Panc1 (cell line): Measurements from ENCODE around the gene MACC1. TPM values are rescaled to one million over a fixed set of nuclear protein-coding genes. Genes with fewer than 3 reads are reported as not detected.

Experiments
- ATAC-seq: fragments of 200-7000 bp; cut with Tn5 transposase; 2 replicates; pipeline ENCODE4 v1.9.1; 2020; ENCODE audit warnings: mild to moderate bottlenecking, moderate library complexity
- BruUV-seq: library from RNA; stranded (reverse); fragments of 400-500 nt; replicated peaks from 2 replicates; lab custom pipeline; 2021; lab: Mats Ljungman, UMichigan
- CTCF ChIA-PET: fragments of 300-600 bp; sonication (Branson Sonifier 250); formaldehyde crosslinking; loops from one replicate; lab custom pipeline; 2022; ENCODE audit warnings: antibody characterized with exemption; lab: Charles Lee
- POLR2A ChIA-PET: fragments of 300-600 bp; sonication (Branson Sonifier 250); formaldehyde crosslinking; loops from one replicate; lab custom pipeline; 2022; ENCODE audit warnings: antibody characterized with exemption; lab: Charles Lee
- DNase-seq: peaks from one replicate; pipeline ENCODE4 v3.0.0-alpha.2; 2010; ENCODE audit warnings: low read depth, low spot score
- H3K27ac ChIP-seq: 2 replicates; pipeline ENCODE4 v1.5.1; 2011; ENCODE audit warnings: mild to moderate bottlenecking, low read length, inconsistent platforms
- H3K27me3 ChIP-seq: fragments of 200-500 bp; sonication (Bioruptor generic); 2 replicates; pipeline ENCODE4 v1.6.0; 2014; ENCODE audit warnings: low read length, inconsistent platforms; ENCODE audit not compliant: control insufficient read depth, insufficient read depth
- H3K36me3 ChIP-seq: fragments of 200-500 bp; sonication (Bioruptor generic); 2 replicates; pipeline ENCODE4 v1.5.1; 2014; ENCODE audit warnings: inconsistent platforms, mild to moderate bottlenecking, low read length, moderate library complexity; ENCODE audit not compliant: control insufficient read depth, insufficient read depth
- H3K4me1 ChIP-seq: 2 replicates; pipeline ENCODE4 v1.5.1; 2011; ENCODE audit warnings: inconsistent platforms, mild to moderate bottlenecking, low read length, moderate library complexity; ENCODE audit not compliant: control insufficient read depth, insufficient read depth
- H3K4me3 ChIP-seq, 2 experiments: 2 replicates each; pipeline ENCODE4 v1.5.1; 2011 to 2012; ENCODE audit warnings: low read depth in 2 of 2, low read length in 2 of 2, mild to moderate bottlenecking in 2 of 2, inconsistent platforms in 1 of 2, moderate library complexity in 1 of 2
- H3K9me3 ChIP-seq: fragments of 200-500 bp; sonication (Bioruptor generic); 2 replicates; pipeline ENCODE4 v1.5.1; 2014; ENCODE audit warnings: low read depth, mild to moderate bottlenecking, inconsistent platforms, low read length, moderate library complexity; ENCODE audit not compliant: control insufficient read depth, insufficient read depth
- POLR2AphosphoS5 ChIP-seq: IDR thresholded peaks from 2 replicates; pipeline ENCODE4 v1.6.1; 2012; ENCODE audit warnings: mild to moderate bottlenecking, low read depth, low read length, moderate library complexity
- SIN3A ChIP-seq: IDR thresholded peaks from 2 replicates; pipeline ENCODE4 v1.6.1; 2012; ENCODE audit warnings: low read depth, mild to moderate bottlenecking, low read length, moderate library complexity, borderline replicate concordance; ENCODE audit not compliant: insufficient read depth
- TCF7L2 ChIP-seq: IDR thresholded peaks from 2 replicates; pipeline ENCODE4 v1.6.1; 2011; ENCODE audit warnings: mild to moderate bottlenecking, low read depth, low read length, inconsistent platforms
- in situ Hi-C: cut with HindIII; loops from 2 replicates; pipeline ENCODE4 v1.10.0; 2016; ENCODE audit warnings: low sequenced_read_pairs, low pct_unique_long_range_greater_than_20kb
- intact Hi-C: fragments of 100-400 bp; cut with micrococcal nuclease; formaldehyde crosslinking; loops from one replicate; pipeline ENCODE4 v1.10.0; 2022; ENCODE audit not compliant: unreplicated experiment
- total RNA-seq: library from RNA; stranded (reverse); gene quantifications from one replicate; pipeline ENCODE4 v1.2.1, GENCODE V29; 2021; ENCODE audit not compliant: unreplicated experiment
- TF ChIP-seq, protein P1 (sequence below): fragments of 450-650 bp; IDR thresholded peaks from 2 replicates; pipeline ENCODE4 v1.5.1; 2017; ENCODE audit warnings: mild to moderate bottlenecking
- TF ChIP-seq, protein P2 (sequence below), 2 experiments: IDR thresholded peaks; 2 replicates each; pipeline ENCODE4 v1.6.1; 2011 to 2012; ENCODE audit warnings: low read depth in 2 of 2, control low read depth in 1 of 2, low read length in 1 of 2, mild to moderate bottlenecking in 1 of 2, moderate library complexity in 1 of 2; ENCODE audit not compliant: insufficient read depth in 1 of 2

Gene MACC1
- total RNA-seq, 1 experiment from 2014 or later = 0.08 TPM

DNA sequence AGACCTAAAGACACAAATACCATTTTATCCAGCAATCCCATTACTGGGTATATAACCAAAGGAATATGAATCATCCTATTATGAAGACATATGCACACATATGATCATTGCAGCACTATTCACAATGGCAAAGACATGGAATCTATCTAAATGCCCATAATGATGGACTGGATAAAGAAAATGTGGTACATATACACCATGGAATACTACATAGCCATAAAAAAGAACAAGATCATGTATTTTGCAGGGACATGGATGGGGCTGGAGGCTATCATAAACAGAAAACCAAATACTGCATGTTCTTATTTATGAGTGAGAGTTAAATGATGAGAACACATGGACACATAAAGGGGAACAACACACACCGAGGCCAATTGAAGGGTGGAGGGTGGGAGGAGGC is 3.8 kb downstream of the MACC1 start:
- BruUV-seq = no TSS peak
- ATAC-seq = no peak
- DNase-seq = no peak
- Histone ChIP-seq H3K27me3 (no peaks in the 10 kb centered on the region), H3K9me3 (no peaks in the 10 kb centered on the region), H3K27ac (no peak overlapping the region), H3K4me1 (no peaks in the 10 kb centered on the region), H3K36me3 (peaks cover 2% of the 10 kb centered on the region; the same call in 1 of the 2 replicates), H3K4me3 (no peak overlapping the region)
- ChIA-PET CTCF (no interaction called here), POLR2A (no interaction called here)
- TF ChIP-seq TCF7L2 (no peak), POLR2AphosphoS5 (no peak), SIN3A (no peak)
- TF ChIP-seq, protein P1, sequence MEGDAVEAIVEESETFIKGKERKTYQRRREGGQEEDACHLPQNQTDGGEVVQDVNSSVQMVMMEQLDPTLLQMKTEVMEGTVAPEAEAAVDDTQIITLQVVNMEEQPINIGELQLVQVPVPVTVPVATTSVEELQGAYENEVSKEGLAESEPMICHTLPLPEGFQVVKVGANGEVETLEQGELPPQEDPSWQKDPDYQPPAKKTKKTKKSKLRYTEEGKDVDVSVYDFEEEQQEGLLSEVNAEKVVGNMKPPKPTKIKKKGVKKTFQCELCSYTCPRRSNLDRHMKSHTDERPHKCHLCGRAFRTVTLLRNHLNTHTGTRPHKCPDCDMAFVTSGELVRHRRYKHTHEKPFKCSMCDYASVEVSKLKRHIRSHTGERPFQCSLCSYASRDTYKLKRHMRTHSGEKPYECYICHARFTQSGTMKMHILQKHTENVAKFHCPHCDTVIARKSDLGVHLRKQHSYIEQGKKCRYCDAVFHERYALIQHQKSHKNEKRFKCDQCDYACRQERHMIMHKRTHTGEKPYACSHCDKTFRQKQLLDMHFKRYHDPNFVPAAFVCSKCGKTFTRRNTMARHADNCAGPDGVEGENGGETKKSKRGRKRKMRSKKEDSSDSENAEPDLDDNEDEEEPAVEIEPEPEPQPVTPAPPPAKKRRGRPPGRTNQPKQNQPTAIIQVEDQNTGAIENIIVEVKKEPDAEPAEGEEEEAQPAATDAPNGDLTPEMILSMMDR = no peak
- TF ChIP-seq, protein P2, sequence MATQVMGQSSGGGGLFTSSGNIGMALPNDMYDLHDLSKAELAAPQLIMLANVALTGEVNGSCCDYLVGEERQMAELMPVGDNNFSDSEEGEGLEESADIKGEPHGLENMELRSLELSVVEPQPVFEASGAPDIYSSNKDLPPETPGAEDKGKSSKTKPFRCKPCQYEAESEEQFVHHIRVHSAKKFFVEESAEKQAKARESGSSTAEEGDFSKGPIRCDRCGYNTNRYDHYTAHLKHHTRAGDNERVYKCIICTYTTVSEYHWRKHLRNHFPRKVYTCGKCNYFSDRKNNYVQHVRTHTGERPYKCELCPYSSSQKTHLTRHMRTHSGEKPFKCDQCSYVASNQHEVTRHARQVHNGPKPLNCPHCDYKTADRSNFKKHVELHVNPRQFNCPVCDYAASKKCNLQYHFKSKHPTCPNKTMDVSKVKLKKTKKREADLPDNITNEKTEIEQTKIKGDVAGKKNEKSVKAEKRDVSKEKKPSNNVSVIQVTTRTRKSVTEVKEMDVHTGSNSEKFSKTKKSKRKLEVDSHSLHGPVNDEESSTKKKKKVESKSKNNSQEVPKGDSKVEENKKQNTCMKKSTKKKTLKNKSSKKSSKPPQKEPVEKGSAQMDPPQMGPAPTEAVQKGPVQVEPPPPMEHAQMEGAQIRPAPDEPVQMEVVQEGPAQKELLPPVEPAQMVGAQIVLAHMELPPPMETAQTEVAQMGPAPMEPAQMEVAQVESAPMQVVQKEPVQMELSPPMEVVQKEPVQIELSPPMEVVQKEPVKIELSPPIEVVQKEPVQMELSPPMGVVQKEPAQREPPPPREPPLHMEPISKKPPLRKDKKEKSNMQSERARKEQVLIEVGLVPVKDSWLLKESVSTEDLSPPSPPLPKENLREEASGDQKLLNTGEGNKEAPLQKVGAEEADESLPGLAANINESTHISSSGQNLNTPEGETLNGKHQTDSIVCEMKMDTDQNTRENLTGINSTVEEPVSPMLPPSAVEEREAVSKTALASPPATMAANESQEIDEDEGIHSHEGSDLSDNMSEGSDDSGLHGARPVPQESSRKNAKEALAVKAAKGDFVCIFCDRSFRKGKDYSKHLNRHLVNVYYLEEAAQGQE (IDR thresholded peaks at IDR 0.05; ENCODE audit: insufficient read depth in 1 of 2, low read depth in 2 of 2, low read length in 1 of 2) = no peak
- intact Hi-C loops (loop anchor here (10.0 kb wide), 1 partner anchor 59 kb away; no protein-coding TSS in a partner anchor), in situ Hi-C loops (no loop called here)

DNA sequence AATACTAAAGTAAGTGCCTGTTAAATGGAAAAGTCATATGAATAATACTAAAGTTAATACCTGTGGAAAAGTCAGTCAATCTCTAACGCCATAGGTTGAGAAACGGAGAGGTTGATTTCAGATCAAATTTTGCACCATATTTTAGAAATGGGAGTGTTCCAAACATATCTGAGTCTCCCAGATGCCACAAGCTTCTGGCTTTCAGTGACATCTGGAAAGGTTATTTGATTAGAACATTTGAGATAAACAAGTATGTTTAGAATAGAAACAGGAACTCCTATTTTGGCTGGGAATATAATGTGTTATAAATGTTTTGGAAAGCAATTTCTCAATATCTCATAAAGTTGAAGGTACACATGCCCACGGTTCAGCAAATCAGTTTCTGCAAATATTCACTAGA is 5.8 kb downstream of the MACC1 start:
- intact Hi-C loops (loop anchor here (10.0 kb wide), 1 partner anchor 57 kb away; no protein-coding TSS in a partner anchor), in situ Hi-C loops (no loop called here)
- Histone ChIP-seq H3K9me3 (no peaks in the 10 kb centered on the region), H3K36me3 (no peaks in the 10 kb centered on the region), H3K4me1 (no peaks in the 10 kb centered on the region), H3K27me3 (no peaks in the 10 kb centered on the region), H3K27ac (no peak overlapping the region), H3K4me3 (no peak overlapping the region)
- CTCF ChIA-PET = no interaction called here
- BruUV-seq = no TSS peak
- POLR2A ChIA-PET = no interaction called here
- TF ChIP-seq, protein P1 = no peak
- TF ChIP-seq POLR2AphosphoS5 (no peak), TCF7L2 (no peak), SIN3A (no peak)
- TF ChIP-seq, protein P2 (IDR thresholded peaks at IDR 0.05; ENCODE audit: insufficient read depth in 1 of 2, low read depth in 2 of 2, low read length in 1 of 2) = no peak
- ATAC-seq (no peak), DNase-seq (no peak)
